Neural cell (in vitro differentiated cells): Measurements from ENCODE around the gene PLXNA3. TPM values are rescaled to one million over a fixed set of nuclear protein-coding genes. Genes with fewer than 3 reads are reported as not detected.

Experiments used
- H2AFZ ChIP-seq: fragments of 200-600, 300-800 bp; sonication (generic), shearing (Covaris generic); 2 replicates; pipeline ENCODE4 v1.6.0; 2014; ENCODE audit warnings: low read depth, mild to moderate bottlenecking, antibody characterized with exemption, low read length, moderate library complexity
- H3F3A ChIP-seq: fragments of 200-600 bp; shearing (Covaris generic); 2 replicates; pipeline ENCODE4 v1.6.1; 2016; ENCODE audit warnings: mild to moderate bottlenecking, moderate library complexity, mixed read lengths, antibody characterized with exemption, low read length; ENCODE audit not compliant: insufficient read depth, poor library complexity, severe bottlenecking
- H3K27ac ChIP-seq: fragments of 200-600, 300-800 bp; sonication (generic), shearing (Covaris generic); 2 replicates; pipeline ENCODE4 v1.5.1; 2014; ENCODE audit warnings: mild to moderate bottlenecking, low read length, moderate library complexity
- H3K27me3 ChIP-seq: fragments of 300-800, 200-600 bp; sonication (generic), shearing (Covaris generic); 2 replicates; pipeline ENCODE4 v1.6.0; 2014; ENCODE audit warnings: mild to moderate bottlenecking, low read depth, low read length, moderate library complexity; ENCODE audit not compliant: insufficient read depth
- H3K36me3 ChIP-seq: fragments of 300-800, 200-600 bp; sonication (generic), shearing (Covaris generic); 2 replicates; pipeline ENCODE4 v1.5.1; 2014; ENCODE audit warnings: mild to moderate bottlenecking, antibody characterized with exemption, low read length, moderate library complexity; ENCODE audit not compliant: insufficient read depth
- H3K4me2 ChIP-seq: fragments of 300-800, 200-600 bp; sonication (generic), shearing (Covaris generic); 2 replicates; pipeline ENCODE4 v1.6.0; 2014; ENCODE audit warnings: mild to moderate bottlenecking, low read length
- H3K4me3 ChIP-seq: fragments of 300-800, 200-600 bp; sonication (generic), shearing (Covaris generic); 2 replicates; pipeline ENCODE4 v1.5.1; 2014; ENCODE audit warnings: mild to moderate bottlenecking, low read length, moderate library complexity
- H3K79me2 ChIP-seq: fragments of 200-600 bp; shearing (Covaris generic); replicated peaks from 2 replicates; pipeline ENCODE4 v1.6.0; 2014; ENCODE audit warnings: mild to moderate bottlenecking, low read length, moderate library complexity; ENCODE audit not compliant: insufficient read depth
- H3K9ac ChIP-seq: fragments of 300-800, 200-600 bp; sonication (generic), shearing (Covaris generic); 2 replicates; pipeline ENCODE4 v1.6.1; 2016; ENCODE audit warnings: mild to moderate bottlenecking, low read length, mixed read lengths
- H3K9me2 ChIP-seq: fragments of 200-600 bp; shearing (Covaris generic); 2 replicates; pipeline ENCODE4 v1.6.1; 2016; ENCODE audit warnings: mild to moderate bottlenecking, low read length, mixed read lengths; ENCODE audit not compliant: insufficient read depth
- H3K9me3 ChIP-seq: fragments of 200-600, 300-800 bp; sonication (generic), shearing (Covaris generic); 2 replicates; pipeline ENCODE4 v1.6.1; 2016; ENCODE audit warnings: mild to moderate bottlenecking, mixed run types, low read length, moderate library complexity, mixed read lengths
- H4K20me1 ChIP-seq: fragments of 200-600 bp; shearing (Covaris generic); 2 replicates; pipeline ENCODE4 v1.6.1; 2016; ENCODE audit warnings: mild to moderate bottlenecking, mixed run types; ENCODE audit not compliant: insufficient read depth
- EP300 ChIP-seq: fragments of 450-650 bp; conservative IDR thresholded peaks from 2 replicates; pipeline ENCODE4 v1.6.1; 2014; ENCODE audit warnings: antibody characterized with exemption, mild to moderate bottlenecking, moderate library complexity; ENCODE audit not compliant: poor library complexity, severe bottlenecking
- EZH2 ChIP-seq: fragments of 200-600, 300-800 bp; shearing (Covaris generic), sonication (generic); IDR thresholded peaks from 2 replicates; pipeline ENCODE4 v1.6.1; 2014; ENCODE audit warnings: antibody characterized with exemption, low read length, borderline replicate concordance, mild to moderate bottlenecking; ENCODE audit not compliant: insufficient read depth, poor library complexity, severe bottlenecking
- MXI1 ChIP-seq: fragments of 450-650 bp; conservative IDR thresholded peaks from 2 replicates; pipeline ENCODE4 v1.6.1; 2014; ENCODE audit warnings: antibody characterized with exemption, mild to moderate bottlenecking; ENCODE audit not compliant: poor library complexity, severe bottlenecking
- POLR2AphosphoS5 ChIP-seq: IDR thresholded peaks from 2 replicates; pipeline ENCODE4 v1.6.1; 2012
- RAD21 ChIP-seq: fragments of 450-650 bp; conservative IDR thresholded peaks from 2 replicates; pipeline ENCODE4 v1.6.1; 2014; ENCODE audit warnings: antibody characterized with exemption, mild to moderate bottlenecking, moderate library complexity
- SMC3 ChIP-seq: fragments of 450-650 bp; conservative IDR thresholded peaks from 2 replicates; pipeline ENCODE4 v1.6.1; 2014; ENCODE audit warnings: antibody characterized with exemption, mild to moderate bottlenecking, moderate library complexity; ENCODE audit not compliant: poor library complexity
- TAF1 ChIP-seq: IDR thresholded peaks from 2 replicates; pipeline ENCODE4 v1.6.1; 2012; ENCODE audit warnings: low read depth
- polyA plus RNA-seq: library from polyadenylated mRNA; depleted of rRNA; stranded (reverse); fragments of >200 nt; gene quantifications from 2 replicates; pipeline ENCODE4 v1.2.3, GENCODE V29; 2014
- TF ChIP-seq, protein P1 (sequence below): IDR thresholded peaks from 2 replicates; pipeline ENCODE4 v1.6.1; 2012; ENCODE audit warnings: borderline replicate concordance
- TF ChIP-seq, protein P2 (sequence below): fragments of 450-650 bp; IDR thresholded peaks from 2 replicates; pipeline ENCODE4 v1.5.1; 2014; ENCODE audit warnings: antibody characterized with exemption, mild to moderate bottlenecking, moderate library complexity; ENCODE audit not compliant: poor library complexity, severe bottlenecking

PLXNA3 gene
- polyA plus RNA-seq, 1 donor from 2014 or later, result 17.2 TPM

DNA sequence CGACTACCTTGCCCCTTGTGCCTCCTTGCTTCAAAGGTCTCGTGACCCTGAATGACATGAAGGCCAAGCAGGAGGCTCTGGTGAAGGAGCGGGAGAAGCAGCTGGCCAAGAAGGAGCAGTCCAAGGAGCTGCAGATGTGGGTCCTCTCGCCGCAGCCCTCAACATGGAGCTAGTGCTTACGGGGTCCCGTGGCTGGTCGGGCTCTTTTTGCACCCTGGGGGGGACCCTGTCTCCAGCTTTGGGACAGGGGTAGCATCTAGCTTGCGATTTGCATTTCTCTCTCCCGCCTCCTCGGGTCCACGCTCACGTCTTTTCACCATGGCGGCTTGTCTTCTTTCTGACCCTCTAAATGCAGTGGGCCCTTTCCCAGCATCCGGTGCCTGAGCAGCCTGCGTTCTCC lies 12.3 kb upstream of the PLXNA3 start:
- peaks cover 4% of the 10 kb centered on the region for H3K79me2 ChIP-seq
- H3K9ac ChIP-seq, result no peak overlapping the region
- H3K36me3 ChIP-seq, result no peaks in the 10 kb centered on the region
- TF ChIP-seq TAF1, result no peak
- TF ChIP-seq EP300, result no peak
- no peak for TF ChIP-seq RAD21
- no peak for TF ChIP-seq EZH2
- TF ChIP-seq, protein P1, sequence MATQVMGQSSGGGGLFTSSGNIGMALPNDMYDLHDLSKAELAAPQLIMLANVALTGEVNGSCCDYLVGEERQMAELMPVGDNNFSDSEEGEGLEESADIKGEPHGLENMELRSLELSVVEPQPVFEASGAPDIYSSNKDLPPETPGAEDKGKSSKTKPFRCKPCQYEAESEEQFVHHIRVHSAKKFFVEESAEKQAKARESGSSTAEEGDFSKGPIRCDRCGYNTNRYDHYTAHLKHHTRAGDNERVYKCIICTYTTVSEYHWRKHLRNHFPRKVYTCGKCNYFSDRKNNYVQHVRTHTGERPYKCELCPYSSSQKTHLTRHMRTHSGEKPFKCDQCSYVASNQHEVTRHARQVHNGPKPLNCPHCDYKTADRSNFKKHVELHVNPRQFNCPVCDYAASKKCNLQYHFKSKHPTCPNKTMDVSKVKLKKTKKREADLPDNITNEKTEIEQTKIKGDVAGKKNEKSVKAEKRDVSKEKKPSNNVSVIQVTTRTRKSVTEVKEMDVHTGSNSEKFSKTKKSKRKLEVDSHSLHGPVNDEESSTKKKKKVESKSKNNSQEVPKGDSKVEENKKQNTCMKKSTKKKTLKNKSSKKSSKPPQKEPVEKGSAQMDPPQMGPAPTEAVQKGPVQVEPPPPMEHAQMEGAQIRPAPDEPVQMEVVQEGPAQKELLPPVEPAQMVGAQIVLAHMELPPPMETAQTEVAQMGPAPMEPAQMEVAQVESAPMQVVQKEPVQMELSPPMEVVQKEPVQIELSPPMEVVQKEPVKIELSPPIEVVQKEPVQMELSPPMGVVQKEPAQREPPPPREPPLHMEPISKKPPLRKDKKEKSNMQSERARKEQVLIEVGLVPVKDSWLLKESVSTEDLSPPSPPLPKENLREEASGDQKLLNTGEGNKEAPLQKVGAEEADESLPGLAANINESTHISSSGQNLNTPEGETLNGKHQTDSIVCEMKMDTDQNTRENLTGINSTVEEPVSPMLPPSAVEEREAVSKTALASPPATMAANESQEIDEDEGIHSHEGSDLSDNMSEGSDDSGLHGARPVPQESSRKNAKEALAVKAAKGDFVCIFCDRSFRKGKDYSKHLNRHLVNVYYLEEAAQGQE, result no peak
- no peak for TF ChIP-seq POLR2AphosphoS5
- TF ChIP-seq MXI1, result no peak
- no peak for TF ChIP-seq SMC3
- TF ChIP-seq, protein P2, sequence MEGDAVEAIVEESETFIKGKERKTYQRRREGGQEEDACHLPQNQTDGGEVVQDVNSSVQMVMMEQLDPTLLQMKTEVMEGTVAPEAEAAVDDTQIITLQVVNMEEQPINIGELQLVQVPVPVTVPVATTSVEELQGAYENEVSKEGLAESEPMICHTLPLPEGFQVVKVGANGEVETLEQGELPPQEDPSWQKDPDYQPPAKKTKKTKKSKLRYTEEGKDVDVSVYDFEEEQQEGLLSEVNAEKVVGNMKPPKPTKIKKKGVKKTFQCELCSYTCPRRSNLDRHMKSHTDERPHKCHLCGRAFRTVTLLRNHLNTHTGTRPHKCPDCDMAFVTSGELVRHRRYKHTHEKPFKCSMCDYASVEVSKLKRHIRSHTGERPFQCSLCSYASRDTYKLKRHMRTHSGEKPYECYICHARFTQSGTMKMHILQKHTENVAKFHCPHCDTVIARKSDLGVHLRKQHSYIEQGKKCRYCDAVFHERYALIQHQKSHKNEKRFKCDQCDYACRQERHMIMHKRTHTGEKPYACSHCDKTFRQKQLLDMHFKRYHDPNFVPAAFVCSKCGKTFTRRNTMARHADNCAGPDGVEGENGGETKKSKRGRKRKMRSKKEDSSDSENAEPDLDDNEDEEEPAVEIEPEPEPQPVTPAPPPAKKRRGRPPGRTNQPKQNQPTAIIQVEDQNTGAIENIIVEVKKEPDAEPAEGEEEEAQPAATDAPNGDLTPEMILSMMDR, result no peak
- H3K4me2 ChIP-seq, result no peak overlapping the region
- H3K9me3 ChIP-seq, result no peaks in the 10 kb centered on the region
- no peak overlapping the region for H3K4me3 ChIP-seq
- no peaks in the 10 kb centered on the region for H3F3A ChIP-seq
- no peaks in the 10 kb centered on the region for H3K9me2 ChIP-seq
- no peak overlapping the region for H3K27ac ChIP-seq
- no peak overlapping the region for H2AFZ ChIP-seq
- no peaks in the 10 kb centered on the region for H3K27me3 ChIP-seq
- H4K20me1 ChIP-seq, result no peaks in the 10 kb centered on the region

DNA sequence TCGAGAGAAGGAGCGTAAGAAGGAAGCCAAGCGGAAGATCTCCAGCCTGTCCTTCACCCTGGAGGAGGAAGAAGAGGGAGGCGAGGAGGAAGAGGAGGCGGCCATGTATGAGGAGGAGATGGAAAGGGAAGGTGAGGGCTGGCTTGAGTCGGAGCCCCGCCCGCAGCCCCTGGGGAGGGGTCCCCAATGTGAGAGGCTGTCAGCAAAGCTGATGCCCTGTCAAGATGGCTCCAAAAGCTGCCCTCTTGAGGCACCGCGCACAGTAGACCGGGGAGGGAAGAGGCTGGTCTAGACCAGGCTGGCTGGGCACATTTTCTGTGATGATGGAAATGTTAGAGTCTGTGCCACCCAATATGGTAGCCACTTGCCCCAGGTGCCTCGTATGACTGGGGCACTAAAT lies 11.7 kb upstream of the PLXNA3 start:
- H3K9me3 ChIP-seq, result no peaks in the 10 kb centered on the region
- H3K9ac ChIP-seq, result no peak overlapping the region
- no peaks in the 10 kb centered on the region for H3K36me3 ChIP-seq
- no peaks in the 10 kb centered on the region for H3K9me2 ChIP-seq
- no peaks in the 10 kb centered on the region for H3K27me3 ChIP-seq
- H3K79me2 ChIP-seq, result peaks cover 4% of the 10 kb centered on the region
- H3K27ac ChIP-seq, result no peak overlapping the region
- no peak overlapping the region for H3K4me2 ChIP-seq
- TF ChIP-seq RAD21 (no peak), EP300 (no peak), EZH2 (no peak), MXI1 (no peak), TAF1 (no peak), POLR2AphosphoS5 (no peak), SMC3 (no peak)
- TF ChIP-seq, protein P1, result no peak
- TF ChIP-seq, protein P2, result no peak
- H3K4me3 ChIP-seq, result no peak overlapping the region
- no peaks in the 10 kb centered on the region for H4K20me1 ChIP-seq
- no peak overlapping the region for H2AFZ ChIP-seq
- H3F3A ChIP-seq, result no peaks in the 10 kb centered on the region
